Adrenal gland (tissue), 12 donors: ENCODE results near the gene PLAAT2. TPM values are rescaled to one million over a fixed set of nuclear protein-coding genes. Genes with fewer than 3 reads are reported as not detected.

Source experiments
- DNase-seq, 7 donors: peaks; one replicate each; pipeline ENCODE4 v3.0.0-alpha.2; 2019 to 2020
- H3K27ac ChIP-seq, 5 donors: fragments of 200-600 bp; sonication (generic) in 4 of 5; 1 replicate in 3 of 5; 2 replicates in 2 of 5; pipeline versions ENCODE4 v1.5.1 to v1.8.0; 2016 to 2020; ENCODE audit warnings: mild to moderate bottlenecking in 1 of 5
- H3K27me3 ChIP-seq: fragments of 200-600 bp; 2 replicates; pipeline ENCODE4 v1.8.0; 2021
- H3K36me3 ChIP-seq, 2 donors: fragments of 200-600 bp; replicated peaks in 1 of 2; 1 replicate in 1 of 2; 2 replicates in 1 of 2; pipeline versions ENCODE4 v1.5.1 to v1.8.0; 2018 to 2022
- H3K4me1 ChIP-seq, 2 donors: fragments of 200-600 bp; replicated peaks in 1 of 2; 1 replicate in 1 of 2; 2 replicates in 1 of 2; pipeline versions ENCODE4 v1.5.1 to v1.8.0; 2018 to 2021
- H3K4me3 ChIP-seq, 4 donors: fragments of 200-600 bp; sonication (generic) in 3 of 4; one replicate each; pipeline ENCODE4 v1.5.1; 2016 to 2018
- H3K9me3 ChIP-seq, 3 donors: fragments of 200-600 bp; sonication (generic) in 1 of 3; replicated peaks in 1 of 3; 1 replicate in 2 of 3; 2 replicates in 1 of 3; pipeline versions ENCODE4 v1.5.1 to v1.8.0; 2016 to 2021
- CTCF ChIP-seq, 6 experiments: fragments of 450-650 bp in 4 of 6; fragments of 200-600 bp in 2 of 6; sonication (generic) in 1 of 6; IDR thresholded peaks; 1 replicate in 5 of 6; 2 replicates in 1 of 6; pipeline versions ENCODE4 v1.5.1 to v1.8.0; 2016 to 2021; ENCODE audit warnings: antibody characterized with exemption in 6 of 6, mild to moderate bottlenecking in 2 of 6, moderate library complexity in 1 of 6
- POLR2A ChIP-seq, 2 donors: fragments of 450-650 bp; IDR thresholded peaks; one replicate each; pipeline ENCODE4 v1.6.1; 2017; ENCODE audit warnings: antibody characterized with exemption in 2 of 2, mild to moderate bottlenecking in 2 of 2, moderate library complexity in 1 of 2
- WGBS, 4 donors: extraction: QIAGEN DNeasy Blood & Tissue Kit in 2 of 4; methylation state at CpG; one replicate each; pipeline versions ENCODE4 v1.1.5 to v1.1.7; 2013 to 2017; 5-methylcytosine and 5-hydroxymethylcytosine counted together
- intact Hi-C, 2 donors: fragments of 100-400 bp; cut with DNase I; formaldehyde crosslinking; loops; one replicate each; pipeline versions ENCODE4 v1.14.1 to v1.15.0; 2022 to 2023
- polyA plus RNA-seq, 3 donors: library from polyadenylated mRNA; stranded (reverse); fragments of 200-250 nt in 2 of 3; fragments of 350-450 nt in 1 of 3; fragmentation: Illumina TruSeq in 1 of 3; extraction: RNeasy Lipid Tissue Mini Kit (QIAGEN cat#74804) in 1 of 3; gene quantifications; one replicate each; pipeline ENCODE4 v1.2.3, GENCODE V29; 2013 to 2014
- total RNA-seq, 9 donors: library from RNA; depleted of rRNA in 4 of 9; stranded (reverse); fragments of >200 nt in 4 of 9; fragments of 120-200 nt in 1 of 9; fragmentation: NEBNext Ultra II Directional in 1 of 9; extraction: Animal tissue kit (Norgen Biotek cat#: 25700) in 1 of 9; gene quantifications; one replicate each; pipeline versions ENCODE4 v1.1.0 to v1.2.4, GENCODE V29; 2013 to 2023
- donor health status: healthy with polysubstance abuse.
- donor health status: Bipolar disorder and iron deficiency.
- donor health status: DM: yes; HTN: yes; CAD: no.
- donor health status: DM: no; HTN: no; CAD: no.
- donor health status: DM: no; HTN: no; CAD: no.
- donor health status: DM: yes; HTN: yes; CAD: no.

PLAAT2 gene
- total and polyA plus RNA-seq, 12 donors: 0.17 to 0.30 TPM; not detected in 10

GRCh38 chr11:63558459-63559157 lies 4.6 kb downstream of the PLAAT2 start:
- Histone ChIP-seq H3K9me3 (no peaks in the 10 kb centered on the region), H3K4me1 (no peaks in the 10 kb centered on the region), H3K4me3 (no peak overlapping the region), H3K27ac (no peak overlapping the region), H3K27me3 (no peaks in the 10 kb centered on the region), H3K36me3 (no peaks in the 10 kb centered on the region)
- TF ChIP-seq POLR2A (IDR thresholded peaks at IDR 0.05): no peak
- no peak for TF ChIP-seq CTCF (IDR thresholded peaks at IDR 0.05)
- intact Hi-C loops: no loop called here
- no peak for DNase-seq
- 84 to 95% (median 90%) methylated on average over 5 to 7 of the region's 7 CpGs for WGBS, 4 donors

GRCh38 chr11:63557570-63557969 lies 5.6 kb downstream of the PLAAT2 start:
- intact Hi-C loops: no loop called here
- WGBS, 4 donors: 73 to 83% (median 81%) methylated on average over 7 of the region's 7 CpGs
- H3K27me3 ChIP-seq: no peaks in the 10 kb centered on the region
- H3K36me3 ChIP-seq: no peaks in the 10 kb centered on the region
- no peak overlapping the region for H3K27ac ChIP-seq
- H3K9me3 ChIP-seq: no peaks in the 10 kb centered on the region
- TF ChIP-seq CTCF (IDR thresholded peaks at IDR 0.05) (no peak), POLR2A (IDR thresholded peaks at IDR 0.05) (no peak)
- no peak overlapping the region for H3K4me3 ChIP-seq
- no peaks in the 10 kb centered on the region for H3K4me1 ChIP-seq
- DNase-seq: no peak

- H3K27ac ChIP-seq: no peak overlapping the region
- no peaks in the 10 kb centered on the region for H3K4me1 ChIP-seq
- no peaks in the 10 kb centered on the region for H3K9me3 ChIP-seq
- intact Hi-C loops: no loop called here
- no peaks in the 10 kb centered on the region for H3K36me3 ChIP-seq
- H3K27me3 ChIP-seq: no peaks in the 10 kb centered on the region
- no peak for DNase-seq
- no peak for TF ChIP-seq POLR2A (IDR thresholded peaks at IDR 0.05)
- TF ChIP-seq CTCF (IDR thresholded peaks at IDR 0.05): no peak
- WGBS, 4 donors: 69 to 84% (median 81%) methylated on average over 7 of the region's 7 CpGs
- H3K4me3 ChIP-seq: no peak overlapping the region
These were observed 6.7 kb downstream of the PLAAT2 start for GRCh38 chr11:63556404-63557013.

GRCh38 chr11:63554877-63555223 lies 8.3 kb downstream of the PLAAT2 start:
- TF ChIP-seq POLR2A (IDR thresholded peaks at IDR 0.05): no peak
- TF ChIP-seq CTCF (IDR thresholded peaks at IDR 0.05): no peak
- DNase-seq: peak in 1 of 7 donors; percentile 7
- intact Hi-C loops: no loop called here
- Histone ChIP-seq H3K27me3 (no peaks in the 10 kb centered on the region), H3K4me1 (no peaks in the 10 kb centered on the region), H3K4me3 (no peak overlapping the region), H3K36me3 (no peaks in the 10 kb centered on the region), H3K9me3 (no peaks in the 10 kb centered on the region), H3K27ac (no peak overlapping the region)
- 68 to 77% (median 73%) methylated on average over 4 of the region's 4 CpGs for WGBS, 4 donors
